Measurements from ENCODE around the gene ADORA2B.

Gene ADORA2B

GRCh38 chr17:15952916-15953790, 8.2 kb downstream of the ADORA2B start:
- no peaks in the 10 kb centered on the region for H3K79me2 ChIP-seq (ENCODE audit: insufficient read depth, low read length)
- H3K27ac ChIP-seq (ENCODE audit: low read depth, low read length) = no peak overlapping the region
- H3F3A ChIP-seq (ENCODE audit: insufficient read depth) = no peaks in the 10 kb centered on the region
- H3K9ac ChIP-seq (ENCODE audit: low read length) = no peak overlapping the region
- TF ChIP-seq CTCF (IDR thresholded peaks at IDR 0.05; ENCODE audit: insufficient read depth, low read length, poor library complexity, severe bottlenecking) = no peak
- TF ChIP-seq EZH2phosphoT487 (conservative IDR thresholded peaks at IDR 0.05; ENCODE audit: low read length) = no peak
- H3K4me2 ChIP-seq (ENCODE audit: low read depth, low read length, poor library complexity, severe bottlenecking) = no peak overlapping the region
- H4K20me1 ChIP-seq (ENCODE audit: low read depth, low read length) = no peaks in the 10 kb centered on the region
- H3K4me3 ChIP-seq (ENCODE audit: insufficient read depth, low read length, poor library complexity, severe bottlenecking) = no peak overlapping the region
- H2AFZ ChIP-seq (ENCODE audit: low read depth, low read length, severe bottlenecking) = no peak overlapping the region
- no peaks in the 10 kb centered on the region for H3K27me3 ChIP-seq (ENCODE audit: low read length)
- no peaks in the 10 kb centered on the region for H3K9me2 ChIP-seq (replicated peaks; ENCODE audit: insufficient read depth, low read length)
- H3K9me3 ChIP-seq (ENCODE audit: insufficient read depth, low read length) = no peaks in the 10 kb centered on the region
- H3K36me3 ChIP-seq (ENCODE audit: low read length) = no peaks in the 10 kb centered on the region

- Histone ChIP-seq H3K9me2 (replicated peaks; ENCODE audit: insufficient read depth, low read length) (no peaks in the 10 kb centered on the region), H4K20me1 (ENCODE audit: low read depth, low read length) (no peaks in the 10 kb centered on the region), H3K27ac (ENCODE audit: low read depth, low read length) (no peak overlapping the region), H3K4me3 (ENCODE audit: insufficient read depth, low read length, poor library complexity, severe bottlenecking) (no peak overlapping the region), H2AFZ (ENCODE audit: low read depth, low read length, severe bottlenecking) (no peak overlapping the region), H3K27me3 (ENCODE audit: low read length) (no peaks in the 10 kb centered on the region), H3K36me3 (ENCODE audit: low read length) (no peaks in the 10 kb centered on the region), H3K4me2 (ENCODE audit: low read depth, low read length, poor library complexity, severe bottlenecking) (no peak overlapping the region), H3K9ac (ENCODE audit: low read length) (no peak overlapping the region), H3K79me2 (ENCODE audit: insufficient read depth, low read length) (no peaks in the 10 kb centered on the region), H3K9me3 (ENCODE audit: insufficient read depth, low read length) (no peaks in the 10 kb centered on the region), H3F3A (ENCODE audit: insufficient read depth) (no peaks in the 10 kb centered on the region)
- TF ChIP-seq CTCF (IDR thresholded peaks at IDR 0.05; ENCODE audit: insufficient read depth, low read length, poor library complexity, severe bottlenecking) = no peak
- TF ChIP-seq EZH2phosphoT487 (conservative IDR thresholded peaks at IDR 0.05; ENCODE audit: low read length) = no peak
These were observed 9.3 kb downstream of the ADORA2B start for GRCh38 chr17:15954222-15954621.

- H3K9ac ChIP-seq (ENCODE audit: low read length) = no peak overlapping the region
- H3F3A ChIP-seq (ENCODE audit: insufficient read depth) = no peaks in the 10 kb centered on the region
- H3K79me2 ChIP-seq (ENCODE audit: insufficient read depth, low read length) = no peaks in the 10 kb centered on the region
- H3K4me3 ChIP-seq (ENCODE audit: insufficient read depth, low read length, poor library complexity, severe bottlenecking) = no peak overlapping the region
- no peak overlapping the region for H2AFZ ChIP-seq (ENCODE audit: low read depth, low read length, severe bottlenecking)
- H3K9me3 ChIP-seq (ENCODE audit: insufficient read depth, low read length) = no peaks in the 10 kb centered on the region
- H3K9me2 ChIP-seq (replicated peaks; ENCODE audit: insufficient read depth, low read length) = no peaks in the 10 kb centered on the region
- H3K27me3 ChIP-seq (ENCODE audit: low read length) = no peaks in the 10 kb centered on the region
- no peak overlapping the region for H3K27ac ChIP-seq (ENCODE audit: low read depth, low read length)
- H4K20me1 ChIP-seq (ENCODE audit: low read depth, low read length) = no peaks in the 10 kb centered on the region
- TF ChIP-seq CTCF (IDR thresholded peaks at IDR 0.05; ENCODE audit: insufficient read depth, low read length, poor library complexity, severe bottlenecking) (no peak), EZH2phosphoT487 (conservative IDR thresholded peaks at IDR 0.05; ENCODE audit: low read length) (no peak)
- no peak overlapping the region for H3K4me2 ChIP-seq (ENCODE audit: low read depth, low read length, poor library complexity, severe bottlenecking)
- no peaks in the 10 kb centered on the region for H3K36me3 ChIP-seq (ENCODE audit: low read length)
These were observed 11.0 kb downstream of the ADORA2B start for GRCh38 chr17:15955793-15956541.

Measured in SU-DHL-6 (cell line).